OCI-LY7 (cell line): ENCODE measurements around the gene ZNF385D.
"Not testable (repeated sequence)": the region's sequence is repeated elsewhere in the genome, so short reads cannot be mapped to it uniquely, and the experiment has no call there.

Experiments used
- CTCF ChIP-seq: fragments of 200-600 bp; sonication (generic); conservative IDR thresholded peaks from 2 replicates; pipeline ENCODE4 v1.5.1; 2014; ENCODE audit warnings: mild to moderate bottlenecking, antibody characterized with exemption, low read length, moderate library complexity, mixed read lengths
- EZH2phosphoT487 ChIP-seq: fragments of 200-600 bp; sonication (generic); IDR thresholded peaks from 2 replicates; pipeline ENCODE4 v1.6.1; 2018; ENCODE audit warnings: low read depth, borderline replicate concordance, mild to moderate bottlenecking, mixed run types, antibody characterized with exemption, low read length, moderate library complexity, mixed read lengths

DNA sequence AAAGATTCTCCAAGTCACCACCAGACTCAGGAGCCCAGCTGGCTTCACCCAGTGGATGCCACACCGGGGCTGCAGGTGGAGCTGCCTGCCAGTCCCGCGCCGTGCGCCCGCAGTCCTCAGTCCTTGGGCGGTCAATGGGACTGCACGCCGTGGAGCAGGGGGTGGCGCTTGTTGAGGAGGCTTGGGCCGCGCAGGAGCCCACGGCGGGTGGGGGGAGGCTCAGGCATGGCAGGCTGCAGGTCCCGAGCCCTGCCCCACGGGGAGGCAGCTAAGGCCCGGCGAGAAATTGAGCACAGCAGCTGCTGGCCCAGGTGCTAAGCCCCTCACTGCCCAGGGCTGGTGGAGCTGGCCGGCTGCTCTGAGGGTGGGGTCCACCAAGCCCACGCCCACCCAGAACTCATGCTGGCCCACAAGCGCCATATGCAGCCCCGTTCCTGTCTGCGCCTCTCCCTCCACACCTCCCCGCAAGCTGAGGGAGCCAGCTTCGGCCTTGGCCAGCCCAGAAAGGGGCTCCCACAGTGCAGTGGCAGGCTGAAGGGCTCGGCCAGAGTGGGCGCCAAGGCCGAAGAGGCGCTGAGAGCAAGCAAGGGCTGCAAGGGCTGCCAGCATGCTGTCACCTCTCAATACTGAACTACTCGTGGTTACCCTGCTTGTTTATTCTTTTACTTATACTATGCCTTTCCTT lies 363.7 kb downstream of the ZNF385D start:
- not testable (repeated sequence) for TF ChIP-seq CTCF, EZH2phosphoT487
